ENCODE data around the gene EIF3L.

GRCh38 chr22:37843741-37844089 lies 5.5 kb upstream of the EIF3L start:
- no peak for TF ChIP-seq CTCF (IDR thresholded peaks at IDR 0.05; ENCODE audit: insufficient read depth, low read length)
- TF ChIP-seq SPI1 (IDR thresholded peaks at IDR 0.05; ENCODE audit: borderline replicate concordance, low read depth): no peak
- no peak for TF ChIP-seq POLR2AphosphoS5 (IDR thresholded peaks at IDR 0.05; ENCODE audit: low read depth)
- TF ChIP-seq REST (IDR thresholded peaks at IDR 0.05; ENCODE audit: insufficient replicate concordance, low read depth): no peak
